Muscle of leg (tissue), 11 donors: Measurements from ENCODE around the gene NDUFAF7. TPM values are rescaled to one million over a fixed set of nuclear protein-coding genes. Genes with fewer than 3 reads are reported as not detected.
"Not testable (repeated sequence)": the region's sequence is repeated elsewhere in the genome, so short reads cannot be mapped to it uniquely, and the experiment has no call there.

ENCODE experiments used
- DNase-seq: peaks from one replicate; pipeline ENCODE4 v3.0.0; 2013
- H3K27ac ChIP-seq: one replicate; pipeline ENCODE4 v1.5.1; 2013; ENCODE audit warnings: mild to moderate bottlenecking, low read length, control low read depth
- H3K27me3 ChIP-seq: one replicate; pipeline ENCODE4 v1.6.1; 2013; ENCODE audit warnings: low read length; ENCODE audit not compliant: control insufficient read depth, insufficient read depth
- H3K36me3 ChIP-seq: one replicate; pipeline ENCODE4 v1.6.1; 2013; ENCODE audit warnings: low read length; ENCODE audit not compliant: control insufficient read depth, insufficient read depth
- H3K4me1 ChIP-seq: one replicate; pipeline ENCODE4 v1.6.1; 2013; ENCODE audit warnings: low read length; ENCODE audit not compliant: control insufficient read depth, insufficient read depth
- H3K4me3 ChIP-seq: one replicate; pipeline ENCODE4 v1.5.1; 2013; ENCODE audit warnings: low read length, control low read depth
- H3K9me3 ChIP-seq: replicated peaks from 2 replicates; pipeline ENCODE4 v1.6.1; 2013; ENCODE audit warnings: low read depth, low read length; ENCODE audit not compliant: control insufficient read depth
- WGBS: methylation state at CpG from one replicate; pipeline ENCODE4 v1.1.5; 2013; ENCODE audit warnings: missing lambda C conversion rate; ENCODE audit not compliant: insufficient coverage; 5-methylcytosine and 5-hydroxymethylcytosine counted together
- polyA plus RNA-seq, 8 donors: library from polyadenylated mRNA; unstranded; fragments of 120-200 nt; gene quantifications; one replicate each; pipeline versions ENCODE4 v1.2.1 to v1.2.3, GENCODE V29; 2013; ENCODE audit warnings: inconsistent platforms in 1 of 8, low replicate concordance in 1 of 8; ENCODE audit not compliant: insufficient read length in 8 of 8, insufficient read depth in 1 of 8
- total RNA-seq: library from RNA; stranded (reverse); fragments of 120-200 nt; gene quantifications from one replicate; pipeline ENCODE4 v1.2.4, GENCODE V29; 2013

NDUFAF7 gene
- total and polyA plus RNA-seq, 9 donors, result 10.9 to 18.4 (median 14.1) TPM

DNA sequence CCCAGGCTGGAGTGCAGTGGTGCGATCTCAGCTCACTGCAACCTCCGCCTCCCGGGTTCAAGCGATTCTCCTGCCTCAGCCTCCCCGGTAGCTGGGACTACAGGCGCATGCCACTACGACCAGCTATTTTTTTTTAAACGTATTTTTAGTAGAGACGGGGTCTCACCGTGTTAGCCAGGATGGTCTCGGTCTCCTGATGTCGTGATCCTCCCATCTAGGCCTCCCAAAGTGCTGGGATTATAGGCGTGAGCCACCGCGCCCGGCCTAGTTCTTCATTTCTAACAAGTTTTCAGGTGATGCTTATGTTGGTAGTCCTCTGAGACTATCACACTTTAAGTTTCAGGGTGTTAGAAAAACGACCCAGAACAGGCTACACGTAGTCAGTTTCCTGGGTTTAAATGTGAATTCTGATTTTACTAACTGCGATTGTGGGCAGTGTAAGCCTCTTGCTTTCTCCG is 35.6 kb upstream of the NDUFAF7 start:
- Histone ChIP-seq H3K27ac (peak overlapping the region; percentile 93), H3K4me3 (peak overlapping the region; percentile 76), H3K4me1 (peaks cover 13% of the 10 kb centered on the region)
- not testable (repeated sequence) for H3K36me3 ChIP-seq, DNase-seq, H3K27me3 ChIP-seq, H3K9me3 ChIP-seq
- 68% methylated on average over 15 of the region's 20 CpGs for WGBS

DNA sequence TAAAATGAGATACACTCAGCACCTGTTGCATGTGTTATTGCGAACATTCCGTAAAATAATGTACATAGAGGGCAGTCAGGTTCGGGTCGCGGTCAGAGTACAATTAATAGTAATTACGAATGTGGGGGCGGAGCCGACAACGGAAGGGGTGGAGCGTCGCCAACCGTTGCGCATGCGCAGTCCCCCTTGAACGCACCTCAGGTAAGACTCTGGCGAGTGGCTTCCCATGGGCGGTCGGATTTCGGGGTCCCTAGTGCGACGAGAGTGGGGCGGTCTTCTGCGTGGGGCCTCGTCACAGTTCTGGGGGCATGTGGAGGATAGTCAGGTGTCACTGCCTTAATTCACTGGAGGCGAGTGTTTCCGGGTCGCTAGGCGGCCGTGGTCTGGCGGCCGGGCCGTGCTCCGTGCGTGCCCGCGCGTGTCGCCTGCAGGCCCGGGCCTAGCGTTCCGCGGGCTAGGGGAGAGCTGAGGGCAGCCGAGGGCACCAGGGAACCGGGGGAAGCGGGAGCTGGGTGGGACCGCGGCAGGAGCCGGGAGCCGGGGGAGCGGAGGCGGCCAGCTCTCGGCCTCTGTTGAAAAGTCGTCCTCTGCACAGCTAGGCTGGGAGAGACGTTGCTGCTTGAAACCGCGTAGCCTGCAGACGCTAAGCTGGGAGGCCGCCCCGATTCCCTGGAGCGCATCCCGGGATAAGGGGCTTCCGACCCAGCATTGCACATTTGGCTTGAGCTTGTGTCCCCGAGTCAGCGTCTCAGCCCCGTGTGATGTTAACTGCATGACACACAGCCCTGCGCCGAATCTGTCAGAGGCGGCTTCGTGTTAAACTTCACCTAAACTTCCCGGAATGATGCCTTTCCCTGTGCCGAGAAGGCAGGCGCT is 34.9 kb upstream of the NDUFAF7 start, which contains the start of gene CEBPZOS:
Gene CEBPZOS, plus strand, starts transcription at position 177 of the 876 bp plus-strand sequence. CDS start 3,209 bp downstream, outside the sequence.
- peaks cover 8% of the 10 kb centered on the region for H3K36me3 ChIP-seq
- peaks cover 13% of the 10 kb centered on the region for H3K4me1 ChIP-seq
- DNase-seq, result peak; percentile 85
- no peaks in the 10 kb centered on the region for H3K9me3 ChIP-seq
- WGBS, result 1% methylated on average over 70 of the region's 72 CpGs
- peaks cover 2% of the 10 kb centered on the region for H3K27me3 ChIP-seq
- peak within 1 kb of the TSS; percentile 76 for H3K4me3 ChIP-seq
- H3K27ac ChIP-seq, result peak within 1 kb of the TSS; percentile 93

DNA sequence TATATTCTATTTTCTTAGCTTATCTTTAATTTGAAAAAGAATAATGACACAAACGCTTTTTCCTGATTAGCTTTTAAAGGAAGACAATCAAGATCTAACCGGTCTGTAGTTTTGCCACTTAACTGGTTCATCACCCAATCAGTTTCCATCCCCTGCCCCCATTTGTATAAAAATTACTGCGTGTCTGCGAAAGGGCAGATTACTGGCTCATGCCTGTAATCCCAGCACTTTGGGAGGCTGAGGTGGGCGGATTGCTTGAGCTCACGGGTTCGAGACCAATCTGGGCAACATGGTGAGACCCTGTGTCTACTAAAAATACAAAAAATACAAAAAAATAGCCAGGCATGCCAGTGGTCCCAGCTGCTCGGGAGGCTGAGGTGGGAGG is 32.8 kb upstream of the NDUFAF7 start:
- no peak for DNase-seq
- peaks cover 12% of the 10 kb centered on the region for H3K36me3 ChIP-seq
- 100% methylated on average over 1 of the region's 8 CpGs for WGBS
- no peak overlapping the region for H3K27ac ChIP-seq
- H3K4me3 ChIP-seq, result no peak overlapping the region
- no peaks in the 10 kb centered on the region for H3K27me3 ChIP-seq
- H3K4me1 ChIP-seq, result peaks cover 13% of the 10 kb centered on the region
- peaks cover 3% of the 10 kb centered on the region for H3K9me3 ChIP-seq

- H3K27me3 ChIP-seq, result no peaks in the 10 kb centered on the region
- peaks cover 10% of the 10 kb centered on the region for H3K4me1 ChIP-seq
- no CpG with 5 or more reads among the region's 1 CpG for WGBS
- H3K4me3 ChIP-seq, result no peak overlapping the region
- DNase-seq, result no peak
- H3K27ac ChIP-seq, result no peak overlapping the region
- peaks cover 24% of the 10 kb centered on the region for H3K36me3 ChIP-seq
- H3K9me3 ChIP-seq, result peaks cover 12% of the 10 kb centered on the region
These were observed 30.2 kb upstream of the NDUFAF7 start for GRCh38 chr2:37201208-37201607.

- no peaks in the 10 kb centered on the region for H3K27me3 ChIP-seq
- no peak overlapping the region for H3K4me3 ChIP-seq
- no peak for DNase-seq
- H3K4me1 ChIP-seq, result peaks cover 10% of the 10 kb centered on the region
- WGBS, result no CpG with 5 or more reads among the region's 1 CpG
- H3K9me3 ChIP-seq, result peaks cover 17% of the 10 kb centered on the region
- H3K27ac ChIP-seq, result no peak overlapping the region
- peaks cover 27% of the 10 kb centered on the region for H3K36me3 ChIP-seq
These were observed 29.7 kb upstream of the NDUFAF7 start for GRCh38 chr2:37201766-37202165.

GRCh38 chr2:37203708-37204107 is 27.8 kb upstream of the NDUFAF7 start:
- no peak overlapping the region for H3K4me3 ChIP-seq
- no peaks in the 10 kb centered on the region for H3K4me1 ChIP-seq
- peaks cover 27% of the 10 kb centered on the region for H3K9me3 ChIP-seq
- no CpG with 5 or more reads among the region's 2 CpGs for WGBS
- H3K27ac ChIP-seq, result no peak overlapping the region
- H3K27me3 ChIP-seq, result no peaks in the 10 kb centered on the region
- peaks cover 27% of the 10 kb centered on the region for H3K36me3 ChIP-seq
- DNase-seq, result no peak

- H3K4me3 ChIP-seq, H3K27ac ChIP-seq, H3K27me3 ChIP-seq, H3K4me1 ChIP-seq, DNase-seq: not testable (repeated sequence)
- Histone ChIP-seq H3K36me3 (peaks cover 33% of the 10 kb centered on the region), H3K9me3 (peaks cover 35% of the 10 kb centered on the region)
- WGBS, result 93% methylated on average over 4 of the region's 8 CpGs
These were observed 26.3 kb upstream of the NDUFAF7 start for GRCh38 chr2:37205071-37205661.

DNA sequence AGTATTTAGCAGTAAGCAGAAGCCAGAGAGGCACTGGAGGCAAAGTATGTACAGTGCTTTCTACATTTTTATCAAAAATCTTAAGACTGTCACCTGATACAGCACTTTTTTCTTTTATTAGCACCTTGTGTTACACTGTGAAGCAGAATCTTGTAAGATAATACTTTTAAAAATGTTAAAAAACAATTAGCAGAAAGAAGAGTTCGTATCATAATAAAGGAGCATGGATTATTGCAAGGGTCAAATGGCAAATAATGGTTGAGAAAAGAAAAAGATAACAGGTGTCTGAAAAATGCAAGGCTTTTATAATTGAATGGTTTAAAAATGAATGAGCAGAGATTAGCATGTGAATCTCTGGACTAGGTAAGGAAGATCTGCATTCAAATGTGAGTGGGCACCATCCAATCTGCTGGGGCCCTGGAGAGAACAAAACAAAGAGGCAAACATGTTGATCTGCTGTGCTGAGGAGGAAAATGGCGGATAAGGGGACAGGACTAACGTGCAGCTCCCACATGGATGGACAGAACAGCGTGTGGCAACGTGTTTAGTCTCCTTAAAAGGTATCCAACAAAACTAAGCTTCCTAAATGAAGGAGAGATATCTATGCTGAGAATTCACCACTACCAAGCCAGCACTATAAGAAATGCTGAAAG is 25.6 kb upstream of the NDUFAF7 start:
- Histone ChIP-seq H3K27ac (no peak overlapping the region), H3K27me3 (no peaks in the 10 kb centered on the region), H3K36me3 (peaks cover 30% of the 10 kb centered on the region), H3K4me1 (no peaks in the 10 kb centered on the region), H3K9me3 (peaks cover 35% of the 10 kb centered on the region), H3K4me3 (no peak overlapping the region)
- DNase-seq, result no peak
- 89% methylated on average over 1 of the region's 5 CpGs for WGBS

DNA sequence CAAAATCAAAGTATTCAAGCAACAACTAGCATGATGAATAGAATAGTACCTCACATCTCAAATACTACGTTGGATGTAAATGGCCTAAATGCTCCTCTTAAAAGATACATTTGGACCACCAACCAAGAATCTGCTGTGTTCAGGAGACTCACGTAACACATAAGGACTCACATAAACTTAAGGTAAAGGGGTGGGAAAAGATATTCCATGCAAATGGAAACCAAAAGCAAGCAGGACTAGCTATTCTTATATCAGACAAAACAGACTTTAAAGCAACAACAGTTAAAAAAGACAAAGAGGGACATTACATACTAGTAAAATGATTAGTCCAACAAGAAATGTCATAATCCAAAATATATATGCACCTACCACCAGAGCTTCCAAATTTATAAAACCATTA is 24.7 kb upstream of the NDUFAF7 start:
- no CpG with 5 or more reads among the region's 2 CpGs for WGBS
- Histone ChIP-seq H3K36me3 (peaks cover 35% of the 10 kb centered on the region), H3K9me3 (peaks cover 35% of the 10 kb centered on the region)
- not testable (repeated sequence) for DNase-seq, H3K4me1 ChIP-seq, H3K27ac ChIP-seq, H3K4me3 ChIP-seq, H3K27me3 ChIP-seq

- H3K4me3 ChIP-seq, result no peak overlapping the region
- H3K27me3 ChIP-seq, result no peaks in the 10 kb centered on the region
- H3K9me3 ChIP-seq, result peaks cover 23% of the 10 kb centered on the region
- H3K27ac ChIP-seq, result no peak overlapping the region
- no peaks in the 10 kb centered on the region for H3K4me1 ChIP-seq
- H3K36me3 ChIP-seq, result peaks cover 39% of the 10 kb centered on the region
- DNase-seq, result no peak
These were observed 20.2 kb upstream of the NDUFAF7 start for GRCh38 chr2:37211212-37211611.
